ENCODE data around the gene PRRX2.
"Not testable (repeated sequence)": the region's sequence is repeated elsewhere in the genome, so short reads cannot be mapped to it uniquely, and the experiment has no call there.

PRRX2 gene

GRCh38 chr9:129761901-129762369 is 96.5 kb downstream of the PRRX2 start:
- no peak for DNase-seq

- DNase-seq: not testable (repeated sequence)
Observed at GRCh38 chr9:129762370-129762984, 97.0 kb downstream of the PRRX2 start.

GRCh38 chr9:129762985-129763926 is 97.8 kb downstream of the PRRX2 start:
- no peak for DNase-seq

GRCh38 chr9:129765764-129766317 is 100.4 kb downstream of the PRRX2 start:
- DNase-seq: no peak

- no peak for DNase-seq
Observed at GRCh38 chr9:129768486-129768885, 103.0 kb downstream of the PRRX2 start.

GRCh38 chr9:129769669-129770068 is 104.2 kb downstream of the PRRX2 start:
- no peak for DNase-seq

- no peak for DNase-seq
Observed at GRCh38 chr9:129770741-129771140, 105.3 kb downstream of the PRRX2 start.

Measured in effector CD8-positive, alpha-beta T cell (primary cell).